WI38 (cell line): ENCODE data around the gene PDE3A.

Source experiments
- H3K4me3 ChIP-seq: 2 replicates; pipeline ENCODE4 v1.5.1; 2011; ENCODE audit warnings: low read depth, mild to moderate bottlenecking, control low read depth, low read length
- TF ChIP-seq, protein P1 (sequence below): IDR thresholded peaks from 2 replicates; pipeline ENCODE4 v1.5.1; 2012; ENCODE audit warnings: low read depth, mild to moderate bottlenecking, control low read depth, low read length

PDE3A gene

GRCh38 chr12:20423557-20423956 is 55.2 kb downstream of the PDE3A start:
- no peak overlapping the region for H3K4me3 ChIP-seq
- TF ChIP-seq, protein P1, sequence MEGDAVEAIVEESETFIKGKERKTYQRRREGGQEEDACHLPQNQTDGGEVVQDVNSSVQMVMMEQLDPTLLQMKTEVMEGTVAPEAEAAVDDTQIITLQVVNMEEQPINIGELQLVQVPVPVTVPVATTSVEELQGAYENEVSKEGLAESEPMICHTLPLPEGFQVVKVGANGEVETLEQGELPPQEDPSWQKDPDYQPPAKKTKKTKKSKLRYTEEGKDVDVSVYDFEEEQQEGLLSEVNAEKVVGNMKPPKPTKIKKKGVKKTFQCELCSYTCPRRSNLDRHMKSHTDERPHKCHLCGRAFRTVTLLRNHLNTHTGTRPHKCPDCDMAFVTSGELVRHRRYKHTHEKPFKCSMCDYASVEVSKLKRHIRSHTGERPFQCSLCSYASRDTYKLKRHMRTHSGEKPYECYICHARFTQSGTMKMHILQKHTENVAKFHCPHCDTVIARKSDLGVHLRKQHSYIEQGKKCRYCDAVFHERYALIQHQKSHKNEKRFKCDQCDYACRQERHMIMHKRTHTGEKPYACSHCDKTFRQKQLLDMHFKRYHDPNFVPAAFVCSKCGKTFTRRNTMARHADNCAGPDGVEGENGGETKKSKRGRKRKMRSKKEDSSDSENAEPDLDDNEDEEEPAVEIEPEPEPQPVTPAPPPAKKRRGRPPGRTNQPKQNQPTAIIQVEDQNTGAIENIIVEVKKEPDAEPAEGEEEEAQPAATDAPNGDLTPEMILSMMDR: no peak

- TF ChIP-seq, protein P1: no peak
- H3K4me3 ChIP-seq: no peak overlapping the region
These were observed 56.5 kb downstream of the PDE3A start for GRCh38 chr12:20424841-20425240.

DNA sequence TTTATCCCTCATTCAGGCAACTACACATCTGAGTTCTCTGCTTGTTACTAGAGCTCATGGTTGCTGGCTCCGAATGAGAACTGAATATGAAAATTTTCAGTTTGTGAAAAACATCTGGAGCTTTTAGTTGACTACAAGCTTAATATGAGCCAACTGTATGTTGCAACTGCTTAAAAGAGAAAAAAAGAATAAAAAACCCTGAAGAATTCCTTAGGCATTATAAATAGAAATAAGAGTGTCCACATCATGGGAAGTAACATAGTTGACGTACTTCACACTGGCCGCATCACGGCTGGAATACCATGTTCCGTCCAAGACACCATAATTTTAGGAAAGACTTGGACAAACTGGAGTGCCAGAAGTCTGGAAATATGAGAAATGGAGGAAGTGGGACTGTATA is 57.9 kb downstream of the PDE3A start:
- H3K4me3 ChIP-seq: no peak overlapping the region
- TF ChIP-seq, protein P1: no peak

DNA sequence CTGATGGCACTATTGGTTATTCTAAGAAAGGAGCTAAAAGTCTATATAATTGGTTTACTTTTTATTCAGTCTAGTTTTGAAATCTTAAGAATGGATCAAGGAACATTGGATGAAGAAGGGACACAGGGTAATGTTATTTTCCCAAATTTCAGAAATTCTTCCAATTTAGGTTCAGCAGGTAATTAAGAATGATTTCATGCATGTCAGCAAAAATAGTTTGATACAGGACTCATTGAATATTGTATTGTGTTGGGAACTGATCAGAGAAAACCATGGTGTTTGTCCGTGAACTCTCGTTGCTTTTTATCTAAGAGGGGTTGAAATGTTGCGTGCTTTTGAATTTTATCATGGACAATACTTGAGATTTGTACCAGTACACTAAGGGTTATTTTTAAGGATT is 58.6 kb downstream of the PDE3A start:
- H3K4me3 ChIP-seq: no peak overlapping the region
- TF ChIP-seq, protein P1: no peak

- TF ChIP-seq, protein P1: no peak
- no peak overlapping the region for H3K4me3 ChIP-seq
These were observed 61.5 kb downstream of the PDE3A start for GRCh38 chr12:20429852-20430251.

DNA sequence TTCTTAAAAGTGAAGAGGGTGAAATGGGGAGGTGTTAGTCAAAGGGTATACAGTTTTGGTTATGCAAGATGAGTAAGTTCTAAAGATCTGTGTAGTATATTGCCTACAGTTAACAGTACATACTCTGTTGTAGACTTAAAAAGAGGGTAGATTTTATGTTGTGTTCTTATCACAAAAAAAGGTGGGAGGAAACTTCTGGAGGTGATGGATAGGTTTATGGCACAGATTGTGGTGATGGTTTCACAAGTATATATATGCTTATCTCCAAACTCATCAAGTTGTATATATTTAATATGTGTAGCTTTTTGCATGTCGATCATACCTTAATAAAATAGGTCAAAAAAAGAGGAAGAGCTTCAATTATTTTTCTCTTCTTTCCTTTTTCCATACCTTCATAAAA is 64.0 kb downstream of the PDE3A start:
- H3K4me3 ChIP-seq: no peak overlapping the region
- TF ChIP-seq, protein P1: no peak

DNA sequence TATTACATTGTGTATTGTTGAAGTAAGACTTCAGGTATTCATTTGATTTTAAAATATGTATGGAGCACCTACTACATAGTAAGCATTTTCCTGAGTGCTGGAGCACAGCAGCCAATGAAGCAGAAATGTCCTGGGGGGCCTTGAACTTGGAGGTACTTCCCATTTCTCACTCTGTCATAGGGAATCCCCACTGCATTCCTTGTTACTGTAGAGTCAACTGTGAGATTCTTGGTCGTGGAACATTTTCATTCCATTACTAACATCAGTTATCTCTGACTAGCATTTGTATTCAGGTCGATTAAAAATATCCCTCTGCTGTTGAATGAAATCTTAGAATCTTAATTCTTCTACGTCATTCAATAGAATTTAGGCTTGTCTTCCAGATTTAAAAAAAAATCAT is 66.7 kb downstream of the PDE3A start:
- H3K4me3 ChIP-seq: no peak overlapping the region

More for the DNA sequence above, 66.7 kb downstream of the PDE3A start:
- TF ChIP-seq, protein P1: no peak
